ENCODE results near the gene ERV3-1. TPM values are rescaled to one million over a fixed set of nuclear protein-coding genes. Genes with fewer than 3 reads are reported as not detected.

Gene ERV3-1
- total and polyA plus RNA-seq, 2 donors (not counting 3 experiments of a cell fraction or from before 2014, with no cell fraction given) = 28.4 to 29.6 TPM

DNA sequence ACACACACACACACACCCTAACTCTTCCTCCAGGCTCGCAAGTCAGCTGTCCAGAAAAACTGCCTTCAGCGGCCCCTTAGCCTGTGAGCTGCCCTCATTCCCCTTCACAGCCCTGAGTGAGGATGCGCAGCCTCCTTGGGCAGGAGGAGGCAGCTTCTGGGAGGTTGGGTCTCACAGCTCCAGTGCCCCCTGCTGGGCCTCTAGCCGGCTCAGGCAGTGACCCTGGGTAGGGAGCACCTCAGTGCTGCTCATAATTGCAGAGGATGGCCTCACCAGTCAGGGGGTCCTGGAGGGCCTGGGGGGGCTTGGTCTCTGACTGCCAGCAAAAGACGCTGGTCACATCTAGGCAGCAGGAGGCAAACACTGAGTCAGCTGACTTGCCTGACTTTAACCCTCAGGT is 59.7 kb downstream of the ERV3-1 start:
- H3K4me3 ChIP-seq (replicated peaks in 1 of 3; ENCODE audit: insufficient read depth in 1 of 3, low read depth in 1 of 3, low read length in 3 of 3) = no peak overlapping the region
- no peaks in the 10 kb centered on the region for H3K9me3 ChIP-seq (replicated peaks; ENCODE audit: control insufficient read depth, insufficient read depth, low read length)
- DNase-seq (ENCODE audit: low read depth, low spot score) = no peak
- POLR2A ChIA-PET = no interaction called here
- CTCF ChIA-PET = no interaction called here
- no peak overlapping the region for H3K4me2 ChIP-seq (ENCODE audit: insufficient read depth, low read length)
- intact Hi-C loops (cut with micrococcal nuclease) (no loop called here), dilution Hi-C loops (cut with MboI; ENCODE audit: extremely low pct_ligation_motif_present, low sequenced_read_pairs) (no loop called here)
- H4K20me1 ChIP-seq (replicated peaks; ENCODE audit: control insufficient read depth, extremely low read depth, insufficient read depth, low read length) = no peaks in the 10 kb centered on the region
- H3K9ac ChIP-seq (replicated peaks; ENCODE audit: extremely low read depth, insufficient read depth, low read length) = no peak overlapping the region
- H3K9me1 ChIP-seq (replicated peaks; ENCODE audit: control insufficient read depth, extremely low read depth, insufficient read depth, low read length) = no peaks in the 10 kb centered on the region
- no peak overlapping the region for H2AFZ ChIP-seq (ENCODE audit: low read depth, low read length)
- TF ChIP-seq POLR2AphosphoS5 (IDR thresholded peaks at IDR 0.05; ENCODE audit: insufficient read depth, low read depth, low read length) = no peak
- TF ChIP-seq, protein P1, sequence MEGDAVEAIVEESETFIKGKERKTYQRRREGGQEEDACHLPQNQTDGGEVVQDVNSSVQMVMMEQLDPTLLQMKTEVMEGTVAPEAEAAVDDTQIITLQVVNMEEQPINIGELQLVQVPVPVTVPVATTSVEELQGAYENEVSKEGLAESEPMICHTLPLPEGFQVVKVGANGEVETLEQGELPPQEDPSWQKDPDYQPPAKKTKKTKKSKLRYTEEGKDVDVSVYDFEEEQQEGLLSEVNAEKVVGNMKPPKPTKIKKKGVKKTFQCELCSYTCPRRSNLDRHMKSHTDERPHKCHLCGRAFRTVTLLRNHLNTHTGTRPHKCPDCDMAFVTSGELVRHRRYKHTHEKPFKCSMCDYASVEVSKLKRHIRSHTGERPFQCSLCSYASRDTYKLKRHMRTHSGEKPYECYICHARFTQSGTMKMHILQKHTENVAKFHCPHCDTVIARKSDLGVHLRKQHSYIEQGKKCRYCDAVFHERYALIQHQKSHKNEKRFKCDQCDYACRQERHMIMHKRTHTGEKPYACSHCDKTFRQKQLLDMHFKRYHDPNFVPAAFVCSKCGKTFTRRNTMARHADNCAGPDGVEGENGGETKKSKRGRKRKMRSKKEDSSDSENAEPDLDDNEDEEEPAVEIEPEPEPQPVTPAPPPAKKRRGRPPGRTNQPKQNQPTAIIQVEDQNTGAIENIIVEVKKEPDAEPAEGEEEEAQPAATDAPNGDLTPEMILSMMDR (IDR thresholded peaks at IDR 0.05; ENCODE audit: extremely low read depth in 1 of 2, insufficient read depth in 1 of 2, low read depth in 1 of 2, low read length in 2 of 2) = peak in 1 of 2 donors; percentile 19
- peaks cover 17 to 27% of the 10 kb centered on the region in 2 experiments for H3K27me3 ChIP-seq (ENCODE audit: control insufficient read depth in 2 of 2, insufficient read depth in 2 of 2, low read length in 2 of 2)
- no peaks in the 10 kb centered on the region for H3K36me3 ChIP-seq (ENCODE audit: control insufficient read depth in 2 of 2, extremely low read depth in 1 of 2, insufficient read depth in 2 of 2, low read length in 2 of 2)
- H3K79me2 ChIP-seq (ENCODE audit: control insufficient read depth, insufficient read depth, low read length) = no peaks in the 10 kb centered on the region
- no peak overlapping the region for H3K27ac ChIP-seq (ENCODE audit: insufficient read depth, low read depth, low read length)
- H3K4me1 ChIP-seq (ENCODE audit: control insufficient read depth, extremely low read depth, insufficient read depth, low read length) = no peaks in the 10 kb centered on the region
- FAIRE-seq = no peak
- BruUV-seq (replicated peaks) = no TSS peak

DNA sequence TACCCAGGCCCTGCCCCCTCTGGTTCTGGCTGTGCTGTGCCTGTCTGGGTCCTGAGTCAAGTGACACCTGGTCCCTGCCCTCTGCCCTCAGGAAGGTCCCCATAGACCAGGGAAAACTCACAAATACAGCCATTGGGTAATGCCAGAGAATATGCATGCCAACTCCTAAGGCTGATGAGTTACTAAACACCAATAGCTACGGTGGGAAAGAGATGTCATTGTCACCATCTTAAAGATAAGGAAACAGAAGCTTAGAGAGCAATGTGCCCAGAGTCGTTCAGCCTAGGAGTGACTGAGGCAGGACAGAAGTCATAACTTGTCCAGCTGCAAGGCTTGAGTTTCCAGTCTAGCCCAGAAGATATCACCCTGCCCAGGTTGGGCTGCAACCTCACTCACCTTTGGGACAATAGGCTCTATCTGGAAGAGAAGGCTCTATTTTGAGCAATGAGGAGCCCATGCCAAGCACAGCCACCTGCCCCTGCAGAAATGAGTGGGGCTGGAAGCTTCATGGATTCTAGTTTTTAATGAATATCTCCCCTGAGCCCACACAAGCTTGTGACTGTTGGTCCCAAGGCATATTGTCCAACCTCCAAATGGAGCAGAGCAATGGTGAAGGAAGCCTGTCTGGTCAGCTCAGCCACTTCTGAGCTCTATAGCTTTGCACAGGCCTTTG is 60.8 kb downstream of the ERV3-1 start:
- ChIA-PET CTCF (no interaction called here), POLR2A (no interaction called here)
- no peaks in the 10 kb centered on the region for H3K79me2 ChIP-seq (ENCODE audit: control insufficient read depth, insufficient read depth, low read length)
- H2AFZ ChIP-seq (ENCODE audit: low read depth, low read length) = no peak overlapping the region
- FAIRE-seq (no peak), DNase-seq (ENCODE audit: low read depth, low spot score) (no peak)
- H3K9me1 ChIP-seq (replicated peaks; ENCODE audit: control insufficient read depth, extremely low read depth, insufficient read depth, low read length) = no peaks in the 10 kb centered on the region
- TF ChIP-seq, protein P2, sequence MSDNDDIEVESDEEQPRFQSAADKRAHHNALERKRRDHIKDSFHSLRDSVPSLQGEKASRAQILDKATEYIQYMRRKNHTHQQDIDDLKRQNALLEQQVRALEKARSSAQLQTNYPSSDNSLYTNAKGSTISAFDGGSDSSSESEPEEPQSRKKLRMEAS (IDR thresholded peaks at IDR 0.05; ENCODE audit: insufficient read depth, insufficient read length) = no peak
- TF ChIP-seq JUN (IDR thresholded peaks at IDR 0.05; ENCODE audit: borderline replicate concordance, insufficient read depth, insufficient read length, low read depth) (no peak), FOS (IDR thresholded peaks at IDR 0.05; ENCODE audit: borderline replicate concordance, insufficient read depth, low read length) (no peak), POLR2A (IDR thresholded peaks at IDR 0.05; ENCODE audit: low read depth, low read length) (no peak), POLR2AphosphoS5 (IDR thresholded peaks at IDR 0.05; ENCODE audit: insufficient read depth, low read depth, low read length) (no peak), GATA2 (IDR thresholded peaks at IDR 0.05; ENCODE audit: insufficient read depth, insufficient read length, low read depth, low read length) (no peak), MYC (IDR thresholded peaks at IDR 0.05; ENCODE audit: low read depth, low read length) (no peak), EZH2 (IDR thresholded peaks at IDR 0.05; ENCODE audit: borderline replicate concordance, low read depth, low read length, severe bottlenecking) (no peak)
- TF ChIP-seq, protein P1 (IDR thresholded peaks at IDR 0.05; ENCODE audit: extremely low read depth in 1 of 2, insufficient read depth in 1 of 2, low read depth in 1 of 2, low read length in 2 of 2) = no peak
- BruUV-seq (replicated peaks) = no TSS peak
- no peak overlapping the region for H3K27ac ChIP-seq (ENCODE audit: insufficient read depth, low read depth, low read length)
- no peaks in the 10 kb centered on the region for H4K20me1 ChIP-seq (replicated peaks; ENCODE audit: control insufficient read depth, extremely low read depth, insufficient read depth, low read length)
- H3K4me1 ChIP-seq (ENCODE audit: control insufficient read depth, extremely low read depth, insufficient read depth, low read length) = no peaks in the 10 kb centered on the region
- H3K4me2 ChIP-seq (ENCODE audit: insufficient read depth, low read length) = no peak overlapping the region
- no peaks in the 10 kb centered on the region for H3K9me3 ChIP-seq (replicated peaks; ENCODE audit: control insufficient read depth, insufficient read depth, low read length)
- dilution Hi-C loops (cut with MboI; ENCODE audit: extremely low pct_ligation_motif_present, low sequenced_read_pairs) = no loop called here
- H3K27me3 ChIP-seq (ENCODE audit: control insufficient read depth in 2 of 2, insufficient read depth in 2 of 2, low read length in 2 of 2) = peaks cover 17 to 27% of the 10 kb centered on the region in 2 experiments
- intact Hi-C loops (cut with micrococcal nuclease) = no loop called here
- H3K4me3 ChIP-seq (replicated peaks in 1 of 3; ENCODE audit: insufficient read depth in 1 of 3, low read depth in 1 of 3, low read length in 3 of 3) = no peak overlapping the region
- no peak overlapping the region for H3K9ac ChIP-seq (replicated peaks; ENCODE audit: extremely low read depth, insufficient read depth, low read length)
- H3K36me3 ChIP-seq (ENCODE audit: control insufficient read depth in 2 of 2, extremely low read depth in 1 of 2, insufficient read depth in 2 of 2, low read length in 2 of 2) = no peaks in the 10 kb centered on the region
